Hepatocyte (in vitro differentiated cells): ENCODE measurements around the gene SPATA22.

Source experiments
- EZH2 ChIP-seq: fragments of 200-600 bp; sonication (generic); IDR thresholded peaks from 2 replicates; pipeline ENCODE4 v1.6.1; 2016; ENCODE audit warnings: antibody characterized with exemption, mild to moderate bottlenecking, borderline replicate concordance
- EZH2phosphoT487 ChIP-seq: fragments of 200-600 bp; sonication (generic); IDR thresholded peaks from one replicate; pipeline ENCODE4 v1.6.1; 2018; ENCODE audit warnings: antibody characterized with exemption, mild to moderate bottlenecking, low read depth, moderate library complexity; ENCODE audit not compliant: unreplicated experiment, severe bottlenecking
- TF ChIP-seq, protein P1 (sequence below): fragments of 200-600 bp; sonication (generic); IDR thresholded peaks from 2 replicates; pipeline ENCODE4 v1.5.1; 2016; ENCODE audit warnings: antibody characterized with exemption, mild to moderate bottlenecking; ENCODE audit not compliant: poor library complexity

GRCh38 chr17:3479988-3480387, 8.4 kb upstream of the SPATA22 start:
- TF ChIP-seq EZH2 = no peak
- TF ChIP-seq, protein P1, sequence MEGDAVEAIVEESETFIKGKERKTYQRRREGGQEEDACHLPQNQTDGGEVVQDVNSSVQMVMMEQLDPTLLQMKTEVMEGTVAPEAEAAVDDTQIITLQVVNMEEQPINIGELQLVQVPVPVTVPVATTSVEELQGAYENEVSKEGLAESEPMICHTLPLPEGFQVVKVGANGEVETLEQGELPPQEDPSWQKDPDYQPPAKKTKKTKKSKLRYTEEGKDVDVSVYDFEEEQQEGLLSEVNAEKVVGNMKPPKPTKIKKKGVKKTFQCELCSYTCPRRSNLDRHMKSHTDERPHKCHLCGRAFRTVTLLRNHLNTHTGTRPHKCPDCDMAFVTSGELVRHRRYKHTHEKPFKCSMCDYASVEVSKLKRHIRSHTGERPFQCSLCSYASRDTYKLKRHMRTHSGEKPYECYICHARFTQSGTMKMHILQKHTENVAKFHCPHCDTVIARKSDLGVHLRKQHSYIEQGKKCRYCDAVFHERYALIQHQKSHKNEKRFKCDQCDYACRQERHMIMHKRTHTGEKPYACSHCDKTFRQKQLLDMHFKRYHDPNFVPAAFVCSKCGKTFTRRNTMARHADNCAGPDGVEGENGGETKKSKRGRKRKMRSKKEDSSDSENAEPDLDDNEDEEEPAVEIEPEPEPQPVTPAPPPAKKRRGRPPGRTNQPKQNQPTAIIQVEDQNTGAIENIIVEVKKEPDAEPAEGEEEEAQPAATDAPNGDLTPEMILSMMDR = no peak
- TF ChIP-seq EZH2phosphoT487 = no peak
